Keratinocyte (primary cell): ENCODE measurements around the gene PDZD11. TPM values are rescaled to one million over a fixed set of nuclear protein-coding genes. Genes with fewer than 3 reads are reported as not detected.

Experiments
- DNase-seq: peaks from one replicate; pipeline ENCODE4 v3.0.0-alpha.2; 2011; ENCODE audit warnings: low read depth, missing footprints, low spot score
- FAIRE-seq: peaks from 2 replicates; lab custom pipeline; 2011; peaks lifted over from hg19 to GRCh38; lab: Jason Lieb, UNC
- H2AFZ ChIP-seq: 2 replicates; pipeline ENCODE4 v1.6.0; 2012; ENCODE audit warnings: low read length, control low read depth, inconsistent platforms; ENCODE audit not compliant: control insufficient read depth
- H3K27ac ChIP-seq: 2 replicates; pipeline ENCODE4 v1.5.1; 2011; ENCODE audit warnings: low read length; ENCODE audit not compliant: control insufficient read depth, insufficient read depth
- H3K27me3 ChIP-seq: 3 replicates; pipeline ENCODE4 v1.6.0; 2011; ENCODE audit warnings: low read length; ENCODE audit not compliant: control insufficient read depth, insufficient read depth; ENCODE audit errors: extremely low read depth
- H3K36me3 ChIP-seq, 2 experiments: 2 replicates in 1 of 2; 3 replicates in 1 of 2; pipeline ENCODE4 v1.5.1; 2011; ENCODE audit warnings: low read length in 2 of 2, mild to moderate bottlenecking in 1 of 2; ENCODE audit not compliant: control insufficient read depth in 2 of 2, insufficient read depth in 2 of 2; ENCODE audit errors: extremely low read depth in 1 of 2
- H3K4me1 ChIP-seq: 3 replicates; pipeline ENCODE4 v1.5.1; 2011; ENCODE audit warnings: low read length; ENCODE audit not compliant: control insufficient read depth, insufficient read depth; ENCODE audit errors: extremely low read depth
- H3K4me2 ChIP-seq: 3 replicates; pipeline ENCODE4 v1.6.0; 2011; ENCODE audit warnings: low read depth, low read length; ENCODE audit not compliant: control insufficient read depth, insufficient read depth; ENCODE audit errors: extremely low read depth
- H3K4me3 ChIP-seq, 3 experiments: fragments of 200-600 bp in 1 of 3; sonication (generic) in 1 of 3; 2 replicates in 2 of 3; 3 replicates in 1 of 3; pipeline ENCODE4 v1.5.1; 2011 to 2016; ENCODE audit warnings: low read length in 3 of 3, mild to moderate bottlenecking in 3 of 3, control low read depth in 2 of 3, inconsistent platforms in 1 of 3, low read depth in 1 of 3, mixed read lengths in 1 of 3, mixed run types in 1 of 3, moderate library complexity in 1 of 3; ENCODE audit not compliant: control insufficient read depth in 2 of 3, insufficient read depth in 2 of 3; ENCODE audit errors: extremely low read depth in 1 of 3
- H3K79me2 ChIP-seq: 2 replicates; pipeline ENCODE4 v1.6.0; 2012; ENCODE audit warnings: low read length; ENCODE audit not compliant: control insufficient read depth, insufficient read depth
- H3K9ac ChIP-seq: 3 replicates; pipeline ENCODE4 v1.6.0; 2011; ENCODE audit warnings: low read length; ENCODE audit not compliant: control insufficient read depth, insufficient read depth; ENCODE audit errors: extremely low read depth
- H3K9me1 ChIP-seq: 3 replicates; pipeline ENCODE4 v1.6.0; 2011; ENCODE audit warnings: low read length; ENCODE audit not compliant: control insufficient read depth, insufficient read depth; ENCODE audit errors: extremely low read depth
- H3K9me3 ChIP-seq: 2 replicates; pipeline ENCODE4 v1.5.1; 2012; ENCODE audit warnings: low read depth, low read length; ENCODE audit not compliant: control insufficient read depth
- H4K20me1 ChIP-seq: 3 replicates; pipeline ENCODE4 v1.6.0; 2011; ENCODE audit warnings: low read length; ENCODE audit not compliant: control insufficient read depth, insufficient read depth; ENCODE audit errors: extremely low read depth
- CTCF ChIP-seq, 3 experiments: IDR thresholded peaks in 1 of 3; conservative IDR thresholded peaks in 1 of 3; optimal IDR thresholded peaks in 1 of 3; 2 replicates in 2 of 3; 3 replicates in 1 of 3; pipeline versions ENCODE3 to v1.5.1; 2011; ENCODE audit warnings: low read length in 3 of 3, mild to moderate bottlenecking in 3 of 3, moderate library complexity in 2 of 3, control low read depth in 1 of 3, inconsistent platforms in 1 of 3; ENCODE audit not compliant: insufficient read depth in 2 of 3; ENCODE audit errors: extremely low read depth in 1 of 3
- EZH2 ChIP-seq: IDR thresholded peaks from one replicate; pipeline ENCODE4 v1.6.1; 2012; ENCODE audit warnings: inconsistent platforms, mild to moderate bottlenecking, low read length, moderate library complexity
- dilution Hi-C: fragments of 300-500 bp; cut with MboI; formaldehyde crosslinking; loops from one replicate; pipeline ENCODE4 v1.7.0; 2020; ENCODE audit warnings: low sequenced_read_pairs; ENCODE audit not compliant: extremely low pct_ligation_motif_present
- polyA plus RNA-seq, 5 experiments: library from polyadenylated mRNA; depleted of rRNA in 3 of 5; stranded (reverse) in 3 of 5; stranded (forward) in 1 of 5; unstranded in 1 of 5; fragments of >200 nt; gene quantifications; 1 replicate in 1 of 5; 2 replicates in 3 of 5; 3 replicates in 1 of 5; pipeline versions ENCODE4 v1.2.1 to v1.2.3, GENCODE V29; 2011 to 2012; ENCODE audit warnings: missing spikeins in 2 of 5, low read depth in 1 of 5, low replicate concordance in 1 of 5

PDZD11 gene
- polyA plus RNA-seq, 1 donor (not counting 4 experiments of a cell fraction or from before 2014, with no cell fraction given): 102 TPM

- no peak for FAIRE-seq
- no peaks in the 10 kb centered on the region for H3K9me1 ChIP-seq
- no peaks in the 10 kb centered on the region for H3K27me3 ChIP-seq
- H3K4me1 ChIP-seq: no peaks in the 10 kb centered on the region
- H3K9ac ChIP-seq: no peak within 1 kb of the TSS
- H3K4me3 ChIP-seq: no peak within 1 kb of the TSS
- no peak within 1 kb of the TSS for H2AFZ ChIP-seq
- no peak within 1 kb of the TSS for H3K4me2 ChIP-seq
- dilution Hi-C loops: no loop called here
- H3K79me2 ChIP-seq: no peaks in the 10 kb centered on the region
- DNase-seq: no peak
- TF ChIP-seq EZH2 (no peak), CTCF (optimal IDR thresholded peaks at IDR 0.05 in 1 of 3, IDR thresholded peaks at IDR 0.05 in 1 of 3, conservative IDR thresholded peaks at IDR 0.05 in 1 of 3; ENCODE audit: extremely low read depth in 1 of 3, insufficient read depth in 2 of 3, low read length in 3 of 3) (no peak)
- H4K20me1 ChIP-seq: no peaks in the 10 kb centered on the region
- no peaks in the 10 kb centered on the region for H3K9me3 ChIP-seq
- no peaks in the 10 kb centered on the region for H3K36me3 ChIP-seq
- H3K27ac ChIP-seq: no peak within 1 kb of the TSS
These were observed 21.7 kb downstream of the PDZD11 start, which contains the start of gene ARR3 for GRCh38 chrX:70268034-70268433. ARR3 (plus strand) TSS chrX:70268334; CDS start chrX:70269386, 1,052 bp downstream.

- dilution Hi-C loops: no loop called here
- DNase-seq (no peak), FAIRE-seq (no peak)
- Histone ChIP-seq H4K20me1 (no peaks in the 10 kb centered on the region), H3K4me3 (no peak overlapping the region), H3K9me1 (peaks cover 2% of the 10 kb centered on the region), H2AFZ (no peak overlapping the region), H3K9ac (no peak overlapping the region), H3K9me3 (no peaks in the 10 kb centered on the region), H3K79me2 (no peaks in the 10 kb centered on the region), H3K27ac (no peak overlapping the region), H3K4me2 (no peak overlapping the region), H3K4me1 (peaks cover 4% of the 10 kb centered on the region), H3K36me3 (no peaks in the 10 kb centered on the region), H3K27me3 (no peaks in the 10 kb centered on the region)
- TF ChIP-seq EZH2: no peak
- no peak for TF ChIP-seq CTCF (optimal IDR thresholded peaks at IDR 0.05 in 1 of 3, IDR thresholded peaks at IDR 0.05 in 1 of 3, conservative IDR thresholded peaks at IDR 0.05 in 1 of 3; ENCODE audit: extremely low read depth in 1 of 3, insufficient read depth in 2 of 3, low read length in 3 of 3)
These were observed 24.9 kb downstream of the PDZD11 start for GRCh38 chrX:70264784-70265183.
